Liver (tissue), 9 donors: Measurements from ENCODE around the gene CRADD. TPM values are rescaled to one million over a fixed set of nuclear protein-coding genes. Genes with fewer than 3 reads are reported as not detected.

Experiments used
- DNase-seq: peaks from one replicate; pipeline ENCODE4 v3.0.0-alpha.2; 2017; ENCODE audit warnings: low spot score
- H3K27ac ChIP-seq, 2 donors: one replicate each; pipeline ENCODE4 v1.7.0; 2013; ENCODE audit warnings: inconsistent platforms in 2 of 2, low read length in 2 of 2, control low read depth in 1 of 2, low read depth in 1 of 2, mild to moderate bottlenecking in 1 of 2
- H3K27me3 ChIP-seq, 4 donors: one replicate each; pipeline versions ENCODE4 v1.6.1 to v1.7.0; 2013; ENCODE audit warnings: low read length in 3 of 4, inconsistent platforms in 1 of 4, mild to moderate bottlenecking in 1 of 4, moderate library complexity in 1 of 4; ENCODE audit not compliant: control insufficient read depth in 4 of 4, insufficient read depth in 4 of 4
- H3K36me3 ChIP-seq, 4 donors: one replicate each; pipeline versions ENCODE4 v1.6.1 to v1.7.0; 2013; ENCODE audit warnings: low read length in 3 of 4, mild to moderate bottlenecking in 3 of 4, low read depth in 1 of 4, moderate library complexity in 1 of 4; ENCODE audit not compliant: control insufficient read depth in 4 of 4, insufficient read depth in 3 of 4
- H3K4me1 ChIP-seq, 4 donors: one replicate each; pipeline versions ENCODE4 v1.6.1 to v1.7.0; 2013; ENCODE audit warnings: low read length in 3 of 4, mild to moderate bottlenecking in 3 of 4, moderate library complexity in 1 of 4; ENCODE audit not compliant: control insufficient read depth in 4 of 4, insufficient read depth in 4 of 4
- H3K4me3 ChIP-seq, 3 donors: one replicate each; pipeline versions ENCODE4 v1.6.1 to v1.7.0; 2013; ENCODE audit warnings: low read length in 3 of 3, control low read depth in 1 of 3, low read depth in 1 of 3, mild to moderate bottlenecking in 1 of 3
- H3K9ac ChIP-seq, 2 donors: one replicate each; pipeline ENCODE4 v1.7.0; 2013; ENCODE audit warnings: low read length in 2 of 2, mild to moderate bottlenecking in 2 of 2, moderate library complexity in 2 of 2, control low read depth in 1 of 2, low read depth in 1 of 2
- H3K9me3 ChIP-seq, 4 donors: one replicate each; pipeline versions ENCODE4 v1.6.1 to v1.7.0; 2013; ENCODE audit warnings: low read length in 3 of 4; ENCODE audit not compliant: control insufficient read depth in 4 of 4
- FOXA1 ChIP-seq: IDR thresholded peaks from 2 replicates; pipeline ENCODE4 v1.6.1; 2016; ENCODE audit warnings: antibody characterized with exemption
- GABPA ChIP-seq, 2 donors: IDR thresholded peaks in 1 of 2; conservative IDR thresholded peaks in 1 of 2; 2 replicates each; pipeline ENCODE4 v1.6.1; 2016; ENCODE audit warnings: antibody characterized with exemption in 2 of 2, mild to moderate bottlenecking in 1 of 2, moderate library complexity in 1 of 2
- HNF4A ChIP-seq, 2 donors: conservative IDR thresholded peaks; 2 replicates each; pipeline ENCODE4 v1.6.1; 2016; ENCODE audit warnings: antibody characterized with exemption in 2 of 2, mild to moderate bottlenecking in 2 of 2
- JUND ChIP-seq, 2 donors: IDR thresholded peaks; 2 replicates each; pipeline ENCODE4 v1.6.1; 2016; ENCODE audit warnings: antibody characterized with exemption in 2 of 2
- MAX ChIP-seq: IDR thresholded peaks from 2 replicates; pipeline ENCODE4 v1.6.1; 2016; ENCODE audit warnings: antibody characterized with exemption
- NR2F2 ChIP-seq: IDR thresholded peaks from 2 replicates; pipeline ENCODE4 v1.6.1; 2016; ENCODE audit warnings: antibody characterized with exemption
- RAD21 ChIP-seq, 2 donors: IDR thresholded peaks; 2 replicates each; pipeline ENCODE4 v1.6.1; 2016; ENCODE audit warnings: antibody characterized with exemption in 2 of 2, mild to moderate bottlenecking in 2 of 2
- REST ChIP-seq: IDR thresholded peaks from 2 replicates; pipeline ENCODE4 v1.6.1; 2016; ENCODE audit warnings: antibody characterized with exemption, mild to moderate bottlenecking
- RXRA ChIP-seq, 2 donors: IDR thresholded peaks; 2 replicates each; pipeline ENCODE4 v1.6.1; 2017 to 2018; ENCODE audit warnings: antibody characterized with exemption in 2 of 2, mild to moderate bottlenecking in 1 of 2
- SP1 ChIP-seq: IDR thresholded peaks from 2 replicates; pipeline ENCODE4 v1.6.1; 2018; ENCODE audit warnings: antibody characterized with exemption, mild to moderate bottlenecking
- TAF1 ChIP-seq: conservative IDR thresholded peaks from 2 replicates; pipeline ENCODE4 v1.6.1; 2016; ENCODE audit warnings: antibody characterized with exemption, mild to moderate bottlenecking
- YY1 ChIP-seq: IDR thresholded peaks from 2 replicates; pipeline ENCODE4 v1.6.1; 2016; ENCODE audit warnings: antibody characterized with exemption, mild to moderate bottlenecking
- ZBTB33 ChIP-seq: IDR thresholded peaks from 2 replicates; pipeline ENCODE4 v1.6.1; 2016; ENCODE audit warnings: antibody characterized with exemption
- WGBS: extraction: QIAGEN DNeasy Blood & Tissue Kit; methylation state at CpG from one replicate; pipeline ENCODE4 v1.1.7; 2013; 5-methylcytosine and 5-hydroxymethylcytosine counted together
- polyA plus RNA-seq, 2 donors: library from polyadenylated mRNA; stranded (reverse) in 1 of 2; unstranded in 1 of 2; fragments of 200-250 nt in 1 of 2; fragments of >200 nt in 1 of 2; fragmentation: Nextera tagmentation in 1 of 2; extraction: Ambion mirVana in 1 of 2; gene quantifications; one replicate each; pipeline versions ENCODE4 v1.2.1 to v1.2.3, GENCODE V29; 2013 to 2015
- total RNA-seq, 2 donors: library from RNA; depleted of rRNA; stranded (reverse); fragments of >200 nt; gene quantifications; one replicate each; pipeline ENCODE4 v1.2.3, GENCODE V29; 2014
- TF ChIP-seq, protein P1 (sequence below): IDR thresholded peaks from 2 replicates; pipeline ENCODE4 v1.6.1; 2016; ENCODE audit warnings: antibody characterized with exemption
- TF ChIP-seq, protein P2 (sequence below): fragments of 150-350 bp; IDR thresholded peaks from 2 replicates; pipeline ENCODE4 v1.5.1; 2017; ENCODE audit warnings: improper control_type of control experiment, low read depth, low read length; ENCODE audit not compliant: missing input control
- donor health status: healthy.
- donor health status: healthy.
- donor health status: healthy.
- donor health status: healthy.
- donor health status: healthy.

CRADD gene
- total and polyA plus RNA-seq, 4 donors, result 19.4 to 48.9 (median 29.6) TPM

- H3K36me3 ChIP-seq, result peaks cover 0 to 3% (median 0%) of the 10 kb centered on the region in 4 donors
- H3K4me1 ChIP-seq, result peaks cover 0 to 2% (median 0%) of the 10 kb centered on the region in 4 donors
- H3K9me3 ChIP-seq, result no peaks in the 10 kb centered on the region
- no peak overlapping the region for H3K4me3 ChIP-seq
- TF ChIP-seq, protein P1, sequence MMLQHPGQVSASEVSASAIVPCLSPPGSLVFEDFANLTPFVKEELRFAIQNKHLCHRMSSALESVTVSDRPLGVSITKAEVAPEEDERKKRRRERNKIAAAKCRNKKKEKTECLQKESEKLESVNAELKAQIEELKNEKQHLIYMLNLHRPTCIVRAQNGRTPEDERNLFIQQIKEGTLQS, result no peak
- TF ChIP-seq NR2F2 (no peak), SP1 (no peak)
- TF ChIP-seq, protein P2, sequence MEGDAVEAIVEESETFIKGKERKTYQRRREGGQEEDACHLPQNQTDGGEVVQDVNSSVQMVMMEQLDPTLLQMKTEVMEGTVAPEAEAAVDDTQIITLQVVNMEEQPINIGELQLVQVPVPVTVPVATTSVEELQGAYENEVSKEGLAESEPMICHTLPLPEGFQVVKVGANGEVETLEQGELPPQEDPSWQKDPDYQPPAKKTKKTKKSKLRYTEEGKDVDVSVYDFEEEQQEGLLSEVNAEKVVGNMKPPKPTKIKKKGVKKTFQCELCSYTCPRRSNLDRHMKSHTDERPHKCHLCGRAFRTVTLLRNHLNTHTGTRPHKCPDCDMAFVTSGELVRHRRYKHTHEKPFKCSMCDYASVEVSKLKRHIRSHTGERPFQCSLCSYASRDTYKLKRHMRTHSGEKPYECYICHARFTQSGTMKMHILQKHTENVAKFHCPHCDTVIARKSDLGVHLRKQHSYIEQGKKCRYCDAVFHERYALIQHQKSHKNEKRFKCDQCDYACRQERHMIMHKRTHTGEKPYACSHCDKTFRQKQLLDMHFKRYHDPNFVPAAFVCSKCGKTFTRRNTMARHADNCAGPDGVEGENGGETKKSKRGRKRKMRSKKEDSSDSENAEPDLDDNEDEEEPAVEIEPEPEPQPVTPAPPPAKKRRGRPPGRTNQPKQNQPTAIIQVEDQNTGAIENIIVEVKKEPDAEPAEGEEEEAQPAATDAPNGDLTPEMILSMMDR, result no peak
- no peaks in the 10 kb centered on the region for H3K27me3 ChIP-seq
- no peak for DNase-seq
- H3K27ac ChIP-seq, result no peak overlapping the region
- WGBS, result 89% methylated on average over 17 of the region's 17 CpGs
- no peak overlapping the region for H3K9ac ChIP-seq
Measured at GRCh38 chr12:93853698-93854478, 176.7 kb downstream of the CRADD start.

DNA sequence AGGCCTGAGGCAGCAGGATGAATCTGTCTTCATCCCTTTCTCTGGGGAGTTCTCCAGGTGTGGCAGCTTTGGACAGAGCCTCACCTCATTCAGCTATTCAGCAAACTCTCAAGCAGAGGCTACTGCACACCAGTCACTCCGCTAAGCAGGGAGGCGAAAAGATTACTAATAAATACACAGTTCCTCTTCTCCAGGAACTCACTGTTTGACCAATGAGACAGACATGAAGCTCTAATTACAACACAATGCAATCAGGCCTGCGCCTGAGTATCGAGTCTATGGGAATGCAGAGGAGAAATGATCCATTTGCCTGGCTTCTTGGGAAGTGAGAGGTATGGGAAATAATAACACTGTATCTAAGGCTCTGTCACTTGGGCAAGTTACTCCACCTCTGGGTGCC, 178.1 kb downstream of the CRADD start:
- DNase-seq, result no peak
- TF ChIP-seq FOXA1, result no peak
- no peak for TF ChIP-seq GABPA (IDR thresholded peaks at IDR 0.05 in 1 of 2, conservative IDR thresholded peaks at IDR 0.05 in 1 of 2)
- TF ChIP-seq TAF1, result no peak
- TF ChIP-seq RAD21 (IDR thresholded peaks at IDR 0.05), result no peak
- no peak for TF ChIP-seq RXRA (IDR thresholded peaks at IDR 0.05)
- TF ChIP-seq REST, result no peak
- no peak for TF ChIP-seq ZBTB33
- no peak for TF ChIP-seq JUND (IDR thresholded peaks at IDR 0.05)
- TF ChIP-seq, protein P2, result no peak
- TF ChIP-seq, protein P1, result no peak
- no peak for TF ChIP-seq YY1
- no peak for TF ChIP-seq MAX
- TF ChIP-seq NR2F2, result no peak
- TF ChIP-seq HNF4A (conservative IDR thresholded peaks at IDR 0.05), result no peak
- WGBS, result 93% methylated on average over 4 of the region's 4 CpGs
- Histone ChIP-seq H3K27me3 (no peaks in the 10 kb centered on the region), H3K4me3 (no peak overlapping the region), H3K36me3 (no peaks in the 10 kb centered on the region), H3K4me1 (no peaks in the 10 kb centered on the region), H3K9me3 (no peaks in the 10 kb centered on the region), H3K27ac (no peak overlapping the region), H3K9ac (no peak overlapping the region)
